Smooth muscle cell of the coronary artery (primary cell): ENCODE measurements around the gene BHMT. TPM values are rescaled to one million over a fixed set of nuclear protein-coding genes. Genes with fewer than 3 reads are reported as not detected.

Experiments used
- total RNA-seq: library from RNA; depleted of rRNA; stranded (reverse); fragments of >200 nt; gene quantifications from 2 replicates; pipeline ENCODE4 v1.2.3, GENCODE V29; 2014; ENCODE audit warnings: low replicate concordance

The BHMT gene, protein sequence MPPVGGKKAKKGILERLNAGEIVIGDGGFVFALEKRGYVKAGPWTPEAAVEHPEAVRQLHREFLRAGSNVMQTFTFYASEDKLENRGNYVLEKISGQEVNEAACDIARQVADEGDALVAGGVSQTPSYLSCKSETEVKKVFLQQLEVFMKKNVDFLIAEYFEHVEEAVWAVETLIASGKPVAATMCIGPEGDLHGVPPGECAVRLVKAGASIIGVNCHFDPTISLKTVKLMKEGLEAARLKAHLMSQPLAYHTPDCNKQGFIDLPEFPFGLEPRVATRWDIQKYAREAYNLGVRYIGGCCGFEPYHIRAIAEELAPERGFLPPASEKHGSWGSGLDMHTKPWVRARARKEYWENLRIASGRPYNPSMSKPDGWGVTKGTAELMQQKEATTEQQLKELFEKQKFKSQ
- total RNA-seq, result not detected in 2 replicates

DNA sequence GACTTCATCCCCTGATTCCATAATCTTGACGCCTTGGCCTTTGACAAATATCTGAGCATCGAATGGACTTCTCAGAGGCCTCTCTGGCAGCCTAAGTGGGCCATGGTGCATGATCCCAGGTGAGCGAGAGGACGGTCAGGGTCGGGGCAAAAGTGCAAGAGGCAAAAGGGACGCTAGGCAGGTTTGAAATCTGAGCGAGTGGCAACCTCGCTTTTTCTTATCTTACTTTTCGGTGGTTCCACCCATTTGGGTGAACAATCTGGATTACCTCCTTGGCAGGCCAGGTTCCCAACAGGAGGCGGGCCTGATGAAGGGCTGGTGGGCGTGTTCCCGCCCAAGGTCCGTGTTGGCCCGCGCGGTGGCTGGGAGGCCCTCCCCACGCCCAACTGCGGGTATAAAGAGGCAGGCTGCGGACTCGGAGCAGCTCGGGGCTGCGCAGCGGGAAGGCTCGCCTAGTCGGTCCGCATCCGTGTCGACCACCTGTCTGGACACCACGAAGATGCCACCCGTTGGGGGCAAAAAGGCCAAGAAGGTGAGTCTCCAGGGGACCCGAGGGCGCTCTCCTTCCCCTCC, at the start of gene BHMT:
BHMT (plus strand) TSS at position 423 of the 573 bp plus-strand sequence; CDS start at position 500, 77 bp downstream.

GRCh38 chr5:79069488-79070349, 41.9 kb upstream of the BHMT start, which contains the start of the genes BHMT2 and DMGDH:
BHMT2 (plus strand) TSS chr5:79069767; CDS start chr5:79069783, 16 bp downstream.
DMGDH (minus strand) TSS chr5:79069674; CDS start chr5:79069620, 54 bp downstream.

Other genes starting within 250 kb of the BHMT start
- gene ARSB, start 126.5 kb upstream of the BHMT start, total RNA-seq, result 5.6 and 21.3 TPM in 2 replicates
- gene DMGDH, start 42.1 kb upstream of the BHMT start, total RNA-seq, result 0.68 and 1.5 TPM in 2 replicates
- 0.38 and 3.3 TPM in 2 replicates for gene BHMT2, start 42.0 kb upstream of the BHMT start, total RNA-seq
- gene JMY, start 124.3 kb downstream of the BHMT start, total RNA-seq, result 10.5 TPM in 2 replicates